ENCODE measurements around the gene MORN1. TPM values are rescaled to one million over a fixed set of nuclear protein-coding genes. Genes with fewer than 3 reads are reported as not detected.

Gene MORN1
- total RNA-seq, 1 donor from 2014 or later, result 3.1 TPM

GRCh38 chr1:2275796-2276536 is 115.4 kb downstream of the MORN1 start:
- DNase-seq (ENCODE audit: low read depth in 2 of 2), result no peak

DNA sequence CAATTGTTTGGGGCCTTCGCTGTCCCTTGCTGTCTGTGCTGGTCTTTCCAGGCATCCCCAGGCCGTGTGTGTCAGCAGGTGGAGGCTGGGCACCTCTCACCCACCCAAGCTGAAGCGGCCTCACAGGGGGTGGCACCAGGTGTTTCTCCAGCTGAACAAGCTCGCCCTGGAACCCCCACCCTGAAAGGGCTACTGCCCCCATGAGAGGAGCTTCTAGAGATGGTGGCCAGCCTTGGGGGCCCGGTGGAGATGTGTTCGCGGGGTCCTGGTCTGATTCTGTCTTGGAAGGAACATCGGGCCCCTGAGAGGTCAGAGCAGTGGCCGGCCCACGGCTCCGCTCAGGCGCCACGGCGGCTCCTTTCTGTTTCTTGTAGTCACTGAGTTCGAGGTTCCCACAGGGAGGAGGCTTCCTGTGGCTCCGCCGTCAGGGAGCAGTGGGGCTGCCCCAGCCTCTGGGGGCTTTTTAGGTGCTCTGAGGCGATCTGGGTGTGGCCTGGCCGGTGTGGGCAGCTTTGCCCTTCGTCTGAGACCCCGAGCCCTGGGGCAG is 116.4 kb downstream of the MORN1 start:
- DNase-seq (ENCODE audit: low read depth in 2 of 2), result no peak

DNA sequence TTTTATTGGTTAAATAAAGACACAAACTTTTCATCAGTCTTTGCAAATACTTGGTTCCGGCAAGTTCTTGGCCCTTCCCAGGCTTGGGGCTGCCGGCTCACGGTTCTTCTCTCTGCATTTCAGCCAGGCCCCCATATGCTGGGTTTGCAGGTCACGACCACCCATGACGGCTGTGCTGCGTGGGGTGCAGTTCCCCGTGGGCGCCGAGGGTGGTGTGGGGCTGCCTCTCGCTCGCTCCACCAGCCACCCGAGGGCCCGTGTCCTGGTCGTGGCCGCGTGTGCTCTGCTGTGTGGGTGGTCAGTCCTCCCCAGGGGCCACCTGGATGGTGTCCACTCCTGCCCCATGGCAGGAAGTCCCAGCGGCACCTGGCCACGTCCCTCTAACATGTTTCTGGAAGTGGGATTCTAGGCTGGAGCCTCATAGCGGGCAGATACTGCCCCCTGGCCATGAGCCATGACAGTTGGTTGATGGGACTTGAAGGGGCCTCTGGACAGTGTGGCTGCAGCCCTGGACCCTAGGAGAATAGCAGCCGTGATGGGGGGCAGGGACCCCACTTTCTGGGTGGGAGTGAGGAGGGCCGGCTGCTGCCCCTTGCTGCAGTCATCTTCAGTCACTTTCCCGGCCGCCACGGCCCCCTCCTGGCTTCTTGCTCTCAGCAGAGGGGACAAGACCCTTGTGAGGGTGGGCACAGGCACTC is 117.0 kb downstream of the MORN1 start:
- DNase-seq (ENCODE audit: low read depth in 2 of 2), result no peak

- DNase-seq (ENCODE audit: low read depth in 2 of 2), result no peak
Observed at GRCh38 chr1:2273401-2274090, 117.8 kb downstream of the MORN1 start.

DNA sequence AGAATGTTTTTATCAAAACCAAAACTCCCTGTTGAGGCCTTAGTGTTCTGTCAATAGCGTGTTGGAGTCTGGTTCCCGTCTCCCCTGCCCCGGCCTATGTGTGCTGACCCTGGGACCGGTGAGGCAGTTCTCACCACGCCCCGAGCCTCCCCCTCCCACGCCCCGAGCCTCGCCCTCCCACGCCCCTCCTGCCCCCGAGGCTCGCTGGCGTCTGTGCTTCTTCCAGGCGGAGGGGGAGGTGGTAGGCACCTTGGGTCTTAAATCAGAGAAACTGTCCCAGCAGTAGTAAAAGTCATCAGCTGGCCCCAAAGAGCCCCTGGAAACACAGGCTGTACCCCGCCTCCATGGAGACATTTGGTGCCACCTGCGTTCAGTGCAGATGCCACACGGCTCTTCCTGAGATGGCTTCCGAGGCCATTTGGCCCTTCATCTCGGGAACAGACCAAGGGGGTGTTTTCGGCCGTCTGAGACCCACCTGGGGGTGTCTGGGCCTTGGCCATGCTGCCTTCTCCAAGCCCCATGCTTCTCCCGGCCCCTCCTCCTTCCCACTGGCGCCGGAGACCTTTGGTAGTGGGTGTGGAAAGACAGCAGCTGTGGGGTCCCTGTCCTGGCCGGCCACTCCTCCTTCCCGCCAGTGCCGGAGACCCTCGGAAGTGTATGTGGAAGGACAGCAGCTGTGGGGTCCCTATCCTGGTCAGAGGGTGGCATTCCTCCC is 118.5 kb downstream of the MORN1 start:
- no peak for DNase-seq (ENCODE audit: low read depth in 2 of 2)

DNA sequence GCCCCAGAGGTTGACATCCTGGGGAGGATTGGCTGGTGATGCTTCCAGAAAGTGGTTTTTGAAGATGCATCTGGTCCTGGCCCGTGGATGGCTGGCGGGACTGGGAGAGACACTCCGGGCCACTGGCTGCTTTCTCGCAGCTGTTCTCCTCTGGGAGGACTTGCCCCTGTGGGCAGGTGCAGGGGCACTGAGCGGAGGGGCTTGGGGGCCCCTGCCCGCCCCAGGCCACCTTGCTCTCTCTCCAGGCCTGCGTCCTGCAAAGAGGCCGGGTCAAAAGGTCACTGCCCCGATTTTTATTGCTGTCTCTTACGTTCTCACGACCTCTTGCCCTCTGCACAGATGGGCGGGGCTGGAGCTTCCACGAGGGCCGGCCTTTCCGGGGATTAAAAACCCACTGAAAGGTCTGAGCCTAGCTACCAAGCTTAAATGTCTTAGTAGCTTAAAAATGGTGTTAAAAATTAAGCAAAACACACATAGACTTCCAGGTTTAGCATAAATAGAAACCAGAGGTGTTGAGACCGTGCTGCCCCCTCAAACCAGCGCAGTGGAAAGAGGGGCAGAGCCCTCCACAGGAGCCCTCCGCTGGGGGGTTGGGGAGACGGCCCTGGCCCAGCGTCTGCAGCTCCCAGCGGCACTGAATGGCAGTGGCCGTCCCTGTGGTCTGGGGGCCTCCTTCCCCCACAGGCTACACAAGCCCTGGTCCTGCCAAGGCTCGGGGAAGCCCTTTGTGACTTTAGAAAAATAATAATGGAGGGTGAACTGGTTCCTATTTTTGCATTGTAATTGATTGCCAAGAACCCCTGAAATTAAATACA is 119.3 kb downstream of the MORN1 start:
- DNase-seq (ENCODE audit: low read depth in 2 of 2), result no peak

Other genes with a start within 250 kb of the MORN1 start
- gene FAAP20, start 196.8 kb downstream of the MORN1 start, total RNA-seq, result 10.3 and 20.9 TPM in 2 replicates
- 12.7 and 23.1 TPM in 2 replicates for gene SKI, start 163.2 kb downstream of the MORN1 start, total RNA-seq
- gene RER1, start 287 bp upstream of the MORN1 start, total RNA-seq, result 44.5 and 47.2 TPM in 2 replicates
- 24.9 and 37.3 TPM in 2 replicates for gene PEX10, start 21.0 kb upstream of the MORN1 start, total RNA-seq
- gene PLCH2, start 84.7 kb upstream of the MORN1 start, total RNA-seq, result under 0.01 TPM in 2 replicates
- gene PANK4, start 135.0 kb upstream of the MORN1 start, total RNA-seq, result 18.6 and 25.9 TPM in 2 replicates
- 0.13 TPM in 2 replicates for gene HES5, start 138.7 kb upstream of the MORN1 start, total RNA-seq
- 66.8 and 150 TPM in 2 replicates for gene TNFRSF14, start 164.8 kb upstream of the MORN1 start, total RNA-seq
- 55.7 and 107 TPM in 2 replicates for gene PRXL2B, start 195.2 kb upstream of the MORN1 start, total RNA-seq
- gene MMEL1, start 241.5 kb upstream of the MORN1 start, total RNA-seq, result 2.8 and 3.6 TPM in 2 replicates